Transverse colon (tissue), 4 donors: ENCODE results near the gene FIZ1. TPM values are rescaled to one million over a fixed set of nuclear protein-coding genes. Genes with fewer than 3 reads are reported as not detected.

ENCODE experiments used
- DNase-seq: peaks from one replicate; pipeline ENCODE4 v3.0.0-alpha.2; 2019
- H3K27ac ChIP-seq, 4 donors: fragments of 200-600 bp; sonication (generic); 2 replicates each; pipeline ENCODE4 v1.5.1; 2016 to 2018; ENCODE audit warnings: inconsistent platforms in 4 of 4
- H3K27me3 ChIP-seq: fragments of 200-600 bp; sonication (generic); 2 replicates; pipeline ENCODE4 v1.5.1; 2017; ENCODE audit warnings: inconsistent platforms
- H3K36me3 ChIP-seq, 4 donors: fragments of 200-600 bp; sonication (generic); 2 replicates each; pipeline ENCODE4 v1.5.1; 2017 to 2019; ENCODE audit warnings: inconsistent platforms in 4 of 4
- H3K4me1 ChIP-seq, 4 donors: fragments of 200-600 bp; sonication (generic); 2 replicates each; pipeline ENCODE4 v1.5.1; 2017 to 2020; ENCODE audit warnings: inconsistent platforms in 4 of 4
- H3K4me3 ChIP-seq, 4 donors: fragments of 200-600 bp; sonication (generic); 1 replicate in 1 of 4; 2 replicates in 3 of 4; pipeline versions ENCODE4 v1.5.1 to v1.6.1; 2017 to 2019; ENCODE audit warnings: inconsistent platforms in 4 of 4
- H3K9me3 ChIP-seq, 2 donors: fragments of 200-600 bp; sonication (generic); 2 replicates each; pipeline ENCODE4 v1.5.1; 2017 to 2019; ENCODE audit warnings: inconsistent platforms in 2 of 2
- CTCF ChIP-seq, 5 experiments: fragments of 200-600 bp in 3 of 5; fragments of 450-650 bp in 2 of 5; sonication (generic) in 3 of 5; IDR thresholded peaks; 1 replicate in 2 of 5; 2 replicates in 3 of 5; pipeline ENCODE4 v1.5.1; 2016 to 2017; ENCODE audit warnings: antibody characterized with exemption in 5 of 5, inconsistent platforms in 3 of 5, mild to moderate bottlenecking in 2 of 5, moderate library complexity in 1 of 5
- EP300 ChIP-seq: sonication (generic); formaldehyde crosslinking; IDR thresholded peaks from one replicate; pipeline ENCODE4 v1.6.1; 2017; ENCODE audit warnings: antibody characterized with exemption, low read depth
- POLR2A ChIP-seq: fragments of 450-650 bp; IDR thresholded peaks from one replicate; pipeline ENCODE4 v1.6.1; 2016; ENCODE audit warnings: antibody characterized with exemption, mild to moderate bottlenecking, moderate library complexity
- POLR2AphosphoS5 ChIP-seq, 3 donors: sonication (generic); formaldehyde crosslinking; IDR thresholded peaks; one replicate each; pipeline ENCODE4 v1.6.1; 2016; ENCODE audit warnings: antibody characterized with exemption in 3 of 3
- WGBS, 2 donors: methylation state at CpG; one replicate each; pipeline ENCODE4 v1.1.5; 2018; ENCODE audit warnings: low coverage in 1 of 2; 5-methylcytosine and 5-hydroxymethylcytosine counted together
- in situ Hi-C, 4 donors: fragments of 200-750 bp; cut with MboI; loops; one replicate each; pipeline versions ENCODE4 v1.15.0 to v1.15.1; 2017; ENCODE audit warnings: low sequenced_read_pairs in 3 of 4, low pct_ligation_motif_present in 1 of 4, low pct_unique_long_range_greater_than_20kb in 1 of 4
- intact Hi-C: fragments of 100-400 bp; cut with DNase I; formaldehyde crosslinking; loops from one replicate; pipeline ENCODE4 v1.15.1; 2023; ENCODE audit warnings: low total_unique reads
- total RNA-seq, 4 donors: library from RNA; depleted of rRNA; stranded (reverse); fragments of >200 nt; gene quantifications; one replicate each; pipeline ENCODE4 v1.1.0, GENCODE V29; 2016

FIZ1 gene
- total RNA-seq, 4 donors from 2014 or later = 8.5 to 137 (median 18.3) TPM

DNA sequence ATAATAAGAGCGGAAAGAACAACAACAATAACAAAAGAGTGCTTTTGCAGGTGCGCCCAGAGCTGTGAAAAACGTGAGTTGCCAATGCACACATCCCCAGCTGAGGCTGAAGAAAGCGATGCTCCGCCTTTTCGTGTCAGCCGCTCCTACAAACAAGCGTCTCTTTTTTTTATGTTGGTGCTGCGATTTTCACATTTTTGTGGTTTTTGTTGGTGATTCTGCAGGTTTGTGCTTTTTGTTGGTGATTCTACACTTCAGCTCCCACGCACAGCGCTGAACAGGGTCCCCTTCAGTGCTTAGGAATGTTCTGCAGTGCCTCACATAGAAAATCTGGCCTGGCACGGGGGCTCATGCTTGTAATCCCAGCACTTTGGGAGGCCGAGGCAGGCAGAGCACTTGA lies 46.7 kb downstream of the FIZ1 start:
- Histone ChIP-seq H3K27ac (no peak overlapping the region), H3K27me3 (peaks cover 7% of the 10 kb centered on the region), H3K36me3 (no peaks in the 10 kb centered on the region), H3K9me3 (no peaks in the 10 kb centered on the region), H3K4me3 (no peak overlapping the region), H3K4me1 (peaks cover 0 to 10% (median 4%) of the 10 kb centered on the region in 4 donors)
- intact Hi-C loops (no loop called here), in situ Hi-C loops (no loop called here)
- 57 to 69% methylated on average over 11 to 13 of the region's 13 CpGs for WGBS, 2 donors
- TF ChIP-seq CTCF (IDR thresholded peaks at IDR 0.05) = no peak
- TF ChIP-seq POLR2A = no peak
- DNase-seq = no peak

DNA sequence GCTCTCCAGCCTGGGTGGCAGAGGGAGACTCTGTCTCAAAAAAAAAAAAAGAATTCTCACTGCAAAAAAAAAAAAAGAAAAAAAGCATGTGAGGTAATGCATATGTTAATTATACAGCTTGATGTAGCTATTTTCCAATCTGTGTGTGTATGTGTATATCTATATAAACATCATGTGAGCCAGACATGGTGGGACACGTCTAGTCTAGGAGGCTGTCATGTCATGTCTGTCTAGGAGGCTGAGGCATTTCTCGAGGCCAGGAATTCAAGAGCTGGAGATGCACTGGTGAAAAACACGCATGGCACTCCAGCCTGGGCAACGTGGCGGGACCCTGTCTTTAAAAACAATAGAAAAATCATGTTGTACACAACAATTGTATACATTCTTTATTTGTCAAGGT lies 47.1 kb downstream of the FIZ1 start:
- H3K36me3 ChIP-seq = no peaks in the 10 kb centered on the region
- in situ Hi-C loops = no loop called here
- no peak for DNase-seq
- 67 to 90% methylated on average over 5 of the region's 5 CpGs for WGBS, 2 donors
- peaks cover 12% of the 10 kb centered on the region for H3K27me3 ChIP-seq
- intact Hi-C loops = no loop called here
- no peak overlapping the region for H3K4me3 ChIP-seq
- no peak for TF ChIP-seq CTCF (IDR thresholded peaks at IDR 0.05)
- TF ChIP-seq POLR2A = no peak
- no peak for TF ChIP-seq EP300
- TF ChIP-seq POLR2AphosphoS5 (IDR thresholded peaks at IDR 0.05) = no peak
- H3K4me1 ChIP-seq = peaks cover 0 to 10% (median 4%) of the 10 kb centered on the region in 4 donors
- no peaks in the 10 kb centered on the region for H3K9me3 ChIP-seq
- no peak overlapping the region for H3K27ac ChIP-seq

- Histone ChIP-seq H3K27me3 (peaks cover 18% of the 10 kb centered on the region), H3K4me3 (no peak overlapping the region), H3K27ac (no peak overlapping the region), H3K9me3 (no peaks in the 10 kb centered on the region), H3K36me3 (no peaks in the 10 kb centered on the region), H3K4me1 (peaks cover 0 to 11% (median 7%) of the 10 kb centered on the region in 4 donors)
- TF ChIP-seq POLR2AphosphoS5 (IDR thresholded peaks at IDR 0.05) (no peak), EP300 (no peak), POLR2A (no peak), CTCF (IDR thresholded peaks at IDR 0.05) (no peak)
- intact Hi-C loops = no loop called here
- WGBS, 2 donors = 54 to 55% methylated on average over 5 to 7 of the region's 7 CpGs
- in situ Hi-C loops = no loop called here
- no peak for DNase-seq
Measured at GRCh38 chr19:55550321-55550650, 49.0 kb downstream of the FIZ1 start.

DNA sequence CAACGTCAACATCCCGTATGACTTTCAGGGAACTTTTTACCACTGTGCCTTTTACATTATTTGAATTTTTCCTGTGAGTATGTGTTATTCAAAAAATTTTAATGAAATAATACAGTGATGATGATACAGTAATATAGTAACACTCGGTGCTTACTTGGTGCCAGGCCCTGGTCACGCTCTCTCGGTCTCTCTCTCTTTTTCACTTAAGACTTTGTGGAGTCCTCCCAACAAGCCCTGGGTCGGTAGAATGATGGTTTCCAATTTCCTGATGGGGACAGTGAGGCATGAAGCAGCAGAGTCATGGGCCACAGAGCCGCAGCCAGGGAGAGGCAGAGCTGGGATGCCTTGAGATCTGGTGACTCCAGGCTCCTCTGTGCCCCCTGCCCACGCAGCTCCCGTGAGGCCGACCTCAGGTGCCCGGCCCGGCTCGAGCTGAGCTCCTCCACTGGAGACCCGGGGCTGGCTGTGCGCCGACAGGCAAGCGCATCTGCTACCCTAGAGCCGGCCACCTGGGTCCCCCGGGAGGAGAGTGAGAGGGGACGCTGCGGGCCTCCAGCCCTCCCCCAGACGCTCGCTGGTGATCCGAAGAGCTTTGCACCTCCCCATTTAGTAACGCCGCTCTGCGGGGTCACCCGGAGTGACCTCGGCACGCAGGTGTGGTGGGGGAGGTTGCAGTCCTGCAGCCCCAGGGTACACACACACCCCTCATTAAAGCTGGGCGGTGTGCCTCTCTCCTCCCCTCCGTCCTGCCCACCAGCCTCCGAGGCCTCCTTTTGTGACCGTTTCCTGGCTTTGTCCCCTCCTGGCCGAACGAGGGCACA lies 49.6 kb downstream of the FIZ1 start:
- H3K27me3 ChIP-seq = peaks cover 21% of the 10 kb centered on the region
- no peak for TF ChIP-seq POLR2AphosphoS5 (IDR thresholded peaks at IDR 0.05)
- H3K27ac ChIP-seq = peak overlapping the region in 2 of 4 donors; percentile 21 to 44
- H3K36me3 ChIP-seq = no peaks in the 10 kb centered on the region
- intact Hi-C loops (no loop called here), in situ Hi-C loops (no loop called here)
- no peaks in the 10 kb centered on the region for H3K9me3 ChIP-seq
- peak overlapping the region in 2 of 4 donors; percentile 5 to 17 for H3K4me3 ChIP-seq
- H3K4me1 ChIP-seq = peaks cover 0 to 11% (median 7%) of the 10 kb centered on the region in 4 donors
- DNase-seq = peak; percentile 19
- 23 to 35% methylated on average over 2 to 29 of the region's 36 CpGs for WGBS, 2 donors
